ENCODE data around the gene AKAP1.

Gene AKAP1

DNA sequence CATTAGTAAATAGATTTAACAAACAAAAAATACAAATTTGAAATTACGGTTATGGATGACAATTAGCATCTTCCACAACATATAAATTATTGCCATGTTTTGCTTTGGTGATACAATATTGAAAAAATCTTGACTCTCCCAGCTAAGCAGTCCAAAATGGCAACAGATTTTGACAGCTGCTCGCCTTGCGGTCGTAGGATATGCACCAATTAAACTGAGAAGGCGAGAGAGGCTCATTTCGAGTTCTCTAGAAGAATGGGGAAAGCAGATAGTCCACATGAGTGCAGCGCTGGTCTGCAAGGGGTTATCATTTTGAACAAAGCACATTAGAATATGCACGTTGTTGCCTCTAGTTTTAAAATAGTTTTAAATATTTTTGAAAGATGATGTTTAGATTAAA lies 55.3 kb downstream of the AKAP1 start:
- Histone ChIP-seq H3K36me3 (ENCODE audit: insufficient read depth, insufficient read length, low read length) (no peaks in the 10 kb centered on the region), H3K27me3 (ENCODE audit: insufficient read depth, insufficient read length) (no peaks in the 10 kb centered on the region), H3K9ac (ENCODE audit: insufficient read length, low read depth) (no peak overlapping the region), H3K4me3 (ENCODE audit: insufficient read length, low read depth) (no peak overlapping the region), H3K4me1 (ENCODE audit: insufficient read depth, insufficient read length) (peaks cover 5% of the 10 kb centered on the region), H3K9me3 (ENCODE audit: insufficient read depth, low read length) (peaks cover 5% of the 10 kb centered on the region; the same call in 1 of the 2 replicates)
- TF ChIP-seq SUZ12 (IDR thresholded peaks at IDR 0.05; ENCODE audit: extremely low read depth, insufficient read depth, insufficient read length) (no peak), ZNF274 (IDR thresholded peaks at IDR 0.05; ENCODE audit: low read depth, low read length) (no peak), YY1 (IDR thresholded peaks at IDR 0.05; ENCODE audit: insufficient read depth, insufficient read length) (no peak)
- DNase-seq (ENCODE audit: low read depth, low spot score) = no peak

DNA sequence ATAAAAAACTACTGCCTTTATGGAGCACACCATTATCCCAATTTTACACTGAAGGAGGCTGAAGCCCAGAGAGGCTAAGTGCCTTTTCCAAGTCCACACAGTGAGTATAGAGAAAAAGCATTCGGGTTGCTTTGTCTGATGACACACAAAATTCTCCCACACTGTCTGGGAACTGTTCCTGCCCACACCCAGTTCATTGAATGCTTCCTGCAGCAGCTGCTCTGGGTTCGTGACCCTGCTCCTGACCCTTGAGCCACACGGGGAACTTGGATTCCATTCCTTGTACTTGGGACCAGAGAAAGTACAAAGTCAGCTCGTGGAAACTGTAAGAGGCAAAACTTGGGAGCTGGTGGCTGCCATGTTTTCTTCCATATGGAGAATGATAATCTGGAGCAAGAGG lies 57.9 kb downstream of the AKAP1 start:
- H3K9me3 ChIP-seq (ENCODE audit: insufficient read depth, low read length) = peaks cover 7% of the 10 kb centered on the region; the same call in 1 of the 2 replicates
- no peak overlapping the region for H3K9ac ChIP-seq (ENCODE audit: insufficient read length, low read depth)
- H3K4me1 ChIP-seq (ENCODE audit: insufficient read depth, insufficient read length) = peaks cover 6% of the 10 kb centered on the region
- H3K27me3 ChIP-seq (ENCODE audit: insufficient read depth, insufficient read length) = no peaks in the 10 kb centered on the region
- TF ChIP-seq YY1 (IDR thresholded peaks at IDR 0.05; ENCODE audit: insufficient read depth, insufficient read length) (no peak), SUZ12 (IDR thresholded peaks at IDR 0.05; ENCODE audit: extremely low read depth, insufficient read depth, insufficient read length) (no peak), ZNF274 (IDR thresholded peaks at IDR 0.05; ENCODE audit: low read depth, low read length) (no peak)
- no peaks in the 10 kb centered on the region for H3K36me3 ChIP-seq (ENCODE audit: insufficient read depth, insufficient read length, low read length)
- DNase-seq (ENCODE audit: low read depth, low spot score) = no peak
- H3K4me3 ChIP-seq (ENCODE audit: insufficient read length, low read depth) = no peak overlapping the region

DNA sequence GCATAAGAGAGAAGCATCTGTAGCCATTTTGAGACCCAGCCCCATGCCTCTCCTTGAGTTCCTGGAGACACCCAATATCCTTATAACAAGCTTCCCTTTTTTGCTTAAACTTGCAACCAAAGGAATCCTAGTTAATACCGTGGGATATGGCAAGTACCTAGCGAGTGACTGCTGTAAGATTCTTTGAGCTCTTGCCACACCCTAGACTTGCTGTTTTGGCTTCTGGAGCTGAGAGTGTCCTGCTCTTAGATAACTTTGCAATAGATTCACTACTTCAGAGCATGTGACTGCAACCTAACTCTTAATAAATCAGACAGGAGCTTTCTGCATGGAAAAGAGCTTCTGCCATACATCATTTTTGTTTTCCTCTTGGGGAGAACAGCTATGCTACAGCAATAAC lies 58.3 kb downstream of the AKAP1 start:
- no peak for DNase-seq (ENCODE audit: low read depth, low spot score)
- Histone ChIP-seq H3K9me3 (ENCODE audit: insufficient read depth, low read length) (peaks cover 11% of the 10 kb centered on the region), H3K4me3 (ENCODE audit: insufficient read length, low read depth) (no peak overlapping the region), H3K4me1 (ENCODE audit: insufficient read depth, insufficient read length) (peaks cover 3% of the 10 kb centered on the region), H3K9ac (ENCODE audit: insufficient read length, low read depth) (no peak overlapping the region), H3K27me3 (ENCODE audit: insufficient read depth, insufficient read length) (no peaks in the 10 kb centered on the region), H3K36me3 (ENCODE audit: insufficient read depth, insufficient read length, low read length) (no peaks in the 10 kb centered on the region)
- no peak for TF ChIP-seq YY1 (IDR thresholded peaks at IDR 0.05; ENCODE audit: insufficient read depth, insufficient read length)
- TF ChIP-seq SUZ12 (IDR thresholded peaks at IDR 0.05; ENCODE audit: extremely low read depth, insufficient read depth, insufficient read length) = no peak
- no peak for TF ChIP-seq ZNF274 (IDR thresholded peaks at IDR 0.05; ENCODE audit: low read depth, low read length)

DNA sequence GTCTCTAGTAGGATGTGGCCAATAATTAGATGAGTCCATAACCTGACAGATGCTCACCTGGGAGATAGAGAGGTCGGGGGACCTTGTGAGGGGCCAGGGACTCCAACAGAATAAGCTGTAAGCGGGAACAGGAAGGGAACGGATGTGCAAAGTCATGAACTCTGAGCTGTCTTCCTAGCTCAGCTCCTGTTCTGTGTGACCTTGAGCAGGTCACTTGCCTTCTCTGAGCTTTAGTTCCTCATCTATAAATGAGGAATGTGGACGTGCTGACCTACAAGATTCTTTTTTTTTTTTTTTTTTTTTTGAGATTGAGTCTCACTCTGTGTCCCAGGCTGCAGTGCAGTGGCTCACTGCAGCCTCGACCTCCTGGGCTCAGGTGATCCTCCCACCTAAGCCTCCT lies 58.9 kb downstream of the AKAP1 start:
- H3K36me3 ChIP-seq (ENCODE audit: insufficient read depth, insufficient read length, low read length) = no peaks in the 10 kb centered on the region
- TF ChIP-seq SUZ12 (IDR thresholded peaks at IDR 0.05; ENCODE audit: extremely low read depth, insufficient read depth, insufficient read length) = no peak
- no peak for TF ChIP-seq YY1 (IDR thresholded peaks at IDR 0.05; ENCODE audit: insufficient read depth, insufficient read length)
- no peak for TF ChIP-seq ZNF274 (IDR thresholded peaks at IDR 0.05; ENCODE audit: low read depth, low read length)

DNA sequence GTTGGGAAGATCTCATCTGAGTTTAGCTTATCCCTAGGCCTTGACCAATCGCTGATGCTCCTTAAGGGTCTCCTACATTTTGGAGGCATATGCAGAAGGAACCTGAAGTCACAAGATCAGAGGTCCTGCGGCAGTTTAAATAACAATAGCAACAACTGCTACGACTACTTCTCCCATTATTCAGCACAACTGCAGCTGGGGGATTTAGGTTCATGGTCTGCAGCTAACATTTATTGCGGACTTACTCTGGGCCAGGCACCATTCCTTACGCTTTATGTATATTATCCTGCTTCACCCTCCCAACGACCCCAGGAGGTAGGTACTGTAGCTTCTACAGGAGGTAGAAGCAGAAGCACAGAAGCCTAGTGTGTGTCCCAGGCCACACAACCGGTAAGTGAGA lies 59.5 kb downstream of the AKAP1 start:
- Histone ChIP-seq H3K4me3 (ENCODE audit: insufficient read length, low read depth) (no peak overlapping the region), H3K36me3 (ENCODE audit: insufficient read depth, insufficient read length, low read length) (no peaks in the 10 kb centered on the region), H3K9me3 (ENCODE audit: insufficient read depth, low read length) (peaks cover 18% of the 10 kb centered on the region), H3K9ac (ENCODE audit: insufficient read length, low read depth) (no peak overlapping the region), H3K4me1 (ENCODE audit: insufficient read depth, insufficient read length) (peaks cover 3% of the 10 kb centered on the region), H3K27me3 (ENCODE audit: insufficient read depth, insufficient read length) (no peaks in the 10 kb centered on the region)
- TF ChIP-seq YY1 (IDR thresholded peaks at IDR 0.05; ENCODE audit: insufficient read depth, insufficient read length) (no peak), ZNF274 (IDR thresholded peaks at IDR 0.05; ENCODE audit: low read depth, low read length) (no peak), SUZ12 (IDR thresholded peaks at IDR 0.05; ENCODE audit: extremely low read depth, insufficient read depth, insufficient read length) (no peak)
- DNase-seq (ENCODE audit: low read depth, low spot score) = peak; percentile 23

More for the DNA sequence above, 58.9 kb downstream of the AKAP1 start:
- Histone ChIP-seq H3K27me3 (ENCODE audit: insufficient read depth, insufficient read length) (no peaks in the 10 kb centered on the region), H3K4me3 (ENCODE audit: insufficient read length, low read depth) (no peak overlapping the region), H3K9ac (ENCODE audit: insufficient read length, low read depth) (no peak overlapping the region), H3K9me3 (ENCODE audit: insufficient read depth, low read length) (peaks cover 14% of the 10 kb centered on the region), H3K4me1 (ENCODE audit: insufficient read depth, insufficient read length) (peaks cover 3% of the 10 kb centered on the region)
- no peak for DNase-seq (ENCODE audit: low read depth, low spot score)

DNA sequence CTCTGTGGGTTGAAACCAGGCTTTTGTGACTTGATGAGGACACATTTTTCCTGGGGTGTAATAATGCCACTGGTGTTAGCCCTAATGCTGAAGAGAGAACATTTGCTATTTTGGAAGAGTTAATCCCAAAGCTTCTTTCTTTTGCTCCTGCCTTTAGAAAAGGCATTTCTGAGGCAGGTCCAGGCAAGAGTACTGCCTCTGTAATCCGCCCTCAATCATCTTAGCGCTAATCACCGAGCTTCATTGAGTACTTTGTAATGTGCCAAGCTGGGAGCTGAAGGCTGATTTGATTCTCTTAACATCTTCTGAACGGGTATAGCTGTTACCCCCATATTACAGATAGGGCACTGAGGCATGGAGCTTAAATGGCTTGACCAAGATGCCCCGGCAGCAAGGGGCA lies 60.3 kb downstream of the AKAP1 start:
- no peak overlapping the region for H3K4me3 ChIP-seq (ENCODE audit: insufficient read length, low read depth)
- H3K36me3 ChIP-seq (ENCODE audit: insufficient read depth, insufficient read length, low read length) = no peaks in the 10 kb centered on the region
- peaks cover 23% of the 10 kb centered on the region for H3K9me3 ChIP-seq (ENCODE audit: insufficient read depth, low read length)
- H3K9ac ChIP-seq (ENCODE audit: insufficient read length, low read depth) = no peak overlapping the region
- H3K4me1 ChIP-seq (ENCODE audit: insufficient read depth, insufficient read length) = peaks cover 3% of the 10 kb centered on the region
- no peak for DNase-seq (ENCODE audit: low read depth, low spot score)
- TF ChIP-seq ZNF274 (IDR thresholded peaks at IDR 0.05; ENCODE audit: low read depth, low read length) (no peak), SUZ12 (IDR thresholded peaks at IDR 0.05; ENCODE audit: extremely low read depth, insufficient read depth, insufficient read length) (no peak), YY1 (IDR thresholded peaks at IDR 0.05; ENCODE audit: insufficient read depth, insufficient read length) (no peak)
- no peaks in the 10 kb centered on the region for H3K27me3 ChIP-seq (ENCODE audit: insufficient read depth, insufficient read length)

DNA sequence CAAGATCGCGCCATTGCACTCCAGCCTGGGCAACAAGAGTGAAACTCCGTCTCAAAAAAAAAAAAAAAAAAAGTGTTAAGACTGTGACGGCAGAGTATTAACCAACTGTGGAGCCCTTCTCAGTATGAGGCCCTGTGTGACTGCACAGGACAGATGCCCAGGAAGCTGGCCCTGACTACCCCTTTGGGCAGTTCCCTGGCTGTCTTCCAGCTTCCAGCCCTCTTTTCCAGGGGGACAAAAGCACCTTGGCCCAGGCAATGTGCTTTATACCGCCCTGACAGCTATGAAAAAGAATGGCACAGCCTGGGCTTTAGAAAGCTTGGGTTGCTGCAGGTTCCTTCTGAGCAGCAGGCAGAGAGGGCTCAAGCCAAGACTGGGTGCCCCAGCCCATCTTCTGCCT lies 61.2 kb downstream of the AKAP1 start:
- Histone ChIP-seq H3K27me3 (ENCODE audit: insufficient read depth, insufficient read length) (no peaks in the 10 kb centered on the region), H3K36me3 (ENCODE audit: insufficient read depth, insufficient read length, low read length) (no peaks in the 10 kb centered on the region), H3K9ac (ENCODE audit: insufficient read length, low read depth) (no peak overlapping the region), H3K9me3 (ENCODE audit: insufficient read depth, low read length) (peaks cover 23% of the 10 kb centered on the region), H3K4me1 (ENCODE audit: insufficient read depth, insufficient read length) (peaks cover 3% of the 10 kb centered on the region), H3K4me3 (ENCODE audit: insufficient read length, low read depth) (no peak overlapping the region)
- no peak for TF ChIP-seq YY1 (IDR thresholded peaks at IDR 0.05; ENCODE audit: insufficient read depth, insufficient read length)
- TF ChIP-seq ZNF274 (IDR thresholded peaks at IDR 0.05; ENCODE audit: low read depth, low read length) = no peak
- TF ChIP-seq SUZ12 (IDR thresholded peaks at IDR 0.05; ENCODE audit: extremely low read depth, insufficient read depth, insufficient read length) = no peak
- no peak for DNase-seq (ENCODE audit: low read depth, low spot score)

All from NT2/D1 (cell line).